Stimulated activated CD8-positive, alpha-beta memory T cell treated with anti-CD3 and anti-CD28 coated beads, Interleukin-12 subunit alpha, Interleukin-12 subunit beta, amount 100 ng/mL, for 24 hours (primary cell): ENCODE results near the gene INSC.

Experiments used
- DNase-seq: peaks from one replicate; pipeline ENCODE4 v3.0.0-alpha.2; 2020; ENCODE audit errors: extremely low read depth

Gene INSC

DNA sequence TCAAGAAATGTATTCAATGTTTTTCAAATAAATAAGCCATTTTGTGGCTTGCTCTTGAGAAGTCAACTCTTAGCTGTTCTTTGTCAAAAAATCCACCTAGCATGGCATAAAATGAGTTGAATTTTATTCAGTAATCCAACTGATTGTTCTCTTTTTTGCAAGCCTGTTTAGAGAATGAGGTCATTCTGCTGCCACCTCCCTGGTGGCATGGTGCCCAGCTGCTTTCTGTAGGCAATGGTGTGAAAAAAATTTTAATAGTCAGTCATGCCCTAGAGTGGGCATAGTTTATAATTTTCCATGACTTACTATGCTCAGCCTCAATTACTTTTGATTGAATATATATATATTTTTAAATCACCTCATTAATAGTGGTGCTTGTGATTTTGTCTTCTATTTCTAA, 177.2 kb downstream of the INSC start:
- no peak for DNase-seq

DNA sequence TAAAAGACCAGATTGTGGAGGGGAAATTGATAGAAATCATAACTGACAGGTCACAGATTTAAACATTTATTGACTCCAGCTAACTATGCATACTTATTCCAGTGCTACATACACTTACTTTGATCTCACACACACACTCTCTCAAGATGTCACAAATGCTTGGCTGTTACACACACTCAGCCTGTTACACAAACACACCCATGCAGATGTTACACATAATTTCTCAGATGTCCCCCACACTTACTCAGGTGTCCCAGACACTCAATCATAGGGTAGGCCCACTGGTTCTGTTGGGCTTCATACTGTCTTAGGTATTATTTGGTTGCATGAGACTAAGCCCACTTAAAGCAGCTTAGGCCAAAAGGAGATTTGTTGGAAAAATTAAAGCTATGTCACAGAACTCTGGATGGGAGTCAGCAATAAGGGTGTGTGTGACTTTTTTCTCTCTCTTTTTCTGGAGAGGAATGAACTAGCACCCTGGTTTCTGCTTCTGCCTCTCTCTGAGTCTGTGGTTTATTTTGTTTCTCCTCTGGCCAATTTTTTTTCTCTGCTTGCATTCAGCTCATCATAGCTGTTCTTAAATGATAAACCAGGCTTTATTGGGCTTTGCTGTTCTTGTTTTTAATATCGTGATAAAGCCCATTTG, 179.4 kb downstream of the INSC start:
- no peak for DNase-seq

DNA sequence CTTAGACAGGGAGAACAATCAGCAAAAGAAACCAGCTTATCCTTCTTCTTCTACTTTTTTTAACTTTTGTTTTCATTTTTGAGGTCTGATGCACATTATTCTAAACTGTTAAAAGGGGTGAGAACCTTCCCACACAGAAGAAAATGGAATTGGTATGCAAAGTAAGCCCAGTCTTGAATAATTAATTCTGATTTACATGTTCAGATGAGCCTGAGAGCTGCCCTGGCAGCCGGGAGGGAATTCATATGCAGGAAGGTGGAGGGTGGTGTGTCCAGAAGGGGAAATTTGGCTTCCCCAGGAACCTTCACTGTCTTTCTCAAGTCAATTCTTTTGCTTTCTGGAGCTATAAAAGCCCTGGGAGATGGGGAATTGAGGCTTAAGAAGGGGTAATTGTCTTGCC, 181.0 kb downstream of the INSC start:
- no peak for DNase-seq
